ENCODE results near the gene GPD1. TPM values are rescaled to one million over a fixed set of nuclear protein-coding genes. Genes with fewer than 3 reads are reported as not detected.
A peak's percentile ranks its signal among the peaks of the same experiment; 100 is the strongest.

GPD1 gene
- total RNA-seq, 4 donors from 2014 or later, result 0.17 to 2.5 (median 0.60) TPM

GRCh38 chr12:50057896-50058670, 45.7 kb upstream of the GPD1 start:
- H3K4me3 ChIP-seq, result peak overlapping the region; percentile 72 to 84 (median 74)
- peak overlapping the region; percentile 62 to 83 (median 74) for H3K27ac ChIP-seq (replicated peaks in 1 of 4)
- TF ChIP-seq EP300 (IDR thresholded peaks at IDR 0.05) (no peak), POLR2A (IDR thresholded peaks at IDR 0.05; ENCODE audit: low read depth) (no peak), POLR2AphosphoS5 (IDR thresholded peaks at IDR 0.05) (no peak)
- TF ChIP-seq, protein P1, sequence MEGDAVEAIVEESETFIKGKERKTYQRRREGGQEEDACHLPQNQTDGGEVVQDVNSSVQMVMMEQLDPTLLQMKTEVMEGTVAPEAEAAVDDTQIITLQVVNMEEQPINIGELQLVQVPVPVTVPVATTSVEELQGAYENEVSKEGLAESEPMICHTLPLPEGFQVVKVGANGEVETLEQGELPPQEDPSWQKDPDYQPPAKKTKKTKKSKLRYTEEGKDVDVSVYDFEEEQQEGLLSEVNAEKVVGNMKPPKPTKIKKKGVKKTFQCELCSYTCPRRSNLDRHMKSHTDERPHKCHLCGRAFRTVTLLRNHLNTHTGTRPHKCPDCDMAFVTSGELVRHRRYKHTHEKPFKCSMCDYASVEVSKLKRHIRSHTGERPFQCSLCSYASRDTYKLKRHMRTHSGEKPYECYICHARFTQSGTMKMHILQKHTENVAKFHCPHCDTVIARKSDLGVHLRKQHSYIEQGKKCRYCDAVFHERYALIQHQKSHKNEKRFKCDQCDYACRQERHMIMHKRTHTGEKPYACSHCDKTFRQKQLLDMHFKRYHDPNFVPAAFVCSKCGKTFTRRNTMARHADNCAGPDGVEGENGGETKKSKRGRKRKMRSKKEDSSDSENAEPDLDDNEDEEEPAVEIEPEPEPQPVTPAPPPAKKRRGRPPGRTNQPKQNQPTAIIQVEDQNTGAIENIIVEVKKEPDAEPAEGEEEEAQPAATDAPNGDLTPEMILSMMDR (IDR thresholded peaks at IDR 0.05), result no peak
- no peak for DNase-seq (ENCODE audit: extremely low spot score)
- 69% methylated on average over 5 of the region's 30 CpGs for WGBS
- H3K27me3 ChIP-seq, result peaks cover 0 to 10% (median 0%) of the 10 kb centered on the region in 4 donors
- peaks cover 20 to 32% (median 26%) of the 10 kb centered on the region in 4 donors for H3K4me1 ChIP-seq
- H3K9me3 ChIP-seq, result no peaks in the 10 kb centered on the region
- intact Hi-C loops (cut with DNase I), result loop anchor here (1.0 kb wide), 1 partner anchor 91 kb away; no protein-coding TSS in a partner anchor
- H3K36me3 ChIP-seq, result no peaks in the 10 kb centered on the region

DNA sequence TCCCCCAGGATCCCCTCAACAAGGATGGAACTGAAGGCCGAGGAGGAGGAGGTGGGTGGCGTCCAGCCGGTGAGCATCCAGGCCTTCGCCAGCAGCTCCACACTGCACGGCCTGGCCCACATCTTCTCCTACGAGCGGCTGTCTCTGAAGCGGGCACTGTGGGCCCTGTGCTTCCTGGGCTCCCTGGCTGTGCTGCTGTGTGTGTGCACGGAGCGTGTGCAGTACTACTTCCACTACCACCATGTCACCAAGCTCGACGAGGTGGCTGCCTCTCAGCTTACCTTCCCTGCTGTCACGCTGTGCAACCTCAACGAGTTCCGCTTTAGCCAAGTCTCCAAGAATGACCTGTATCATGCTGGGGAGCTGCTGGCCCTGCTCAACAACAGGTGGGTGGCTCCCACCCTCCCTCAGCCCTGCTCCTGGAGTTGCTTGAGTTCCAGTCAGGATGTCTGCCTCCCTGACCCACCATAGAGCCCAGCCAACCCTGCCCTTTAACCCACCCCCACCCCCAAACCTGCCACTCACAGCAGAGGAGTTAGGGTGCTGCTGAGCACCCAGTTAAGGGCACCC, 45.0 kb upstream of the GPD1 start:
- Histone ChIP-seq H3K27me3 (peaks cover 0 to 10% (median 0%) of the 10 kb centered on the region in 4 donors), H3K4me3 (no peak overlapping the region), H3K4me1 (peaks cover 20 to 32% (median 26%) of the 10 kb centered on the region in 4 donors), H3K27ac (replicated peaks in 1 of 4) (no peak overlapping the region), H3K9me3 (no peaks in the 10 kb centered on the region), H3K36me3 (no peaks in the 10 kb centered on the region)
- 89% methylated on average over 14 of the region's 15 CpGs for WGBS
- DNase-seq (ENCODE audit: extremely low spot score), result no peak
- TF ChIP-seq POLR2A (IDR thresholded peaks at IDR 0.05; ENCODE audit: low read depth) (no peak), POLR2AphosphoS5 (IDR thresholded peaks at IDR 0.05) (no peak)
- intact Hi-C loops (cut with DNase I), result no loop called here

- no peak overlapping the region for H3K27ac ChIP-seq (replicated peaks in 1 of 4)
- WGBS, result 84% methylated on average over 11 of the region's 12 CpGs
- no peak overlapping the region for H3K4me3 ChIP-seq
- H3K9me3 ChIP-seq, result no peaks in the 10 kb centered on the region
- no peaks in the 10 kb centered on the region for H3K36me3 ChIP-seq
- no peak for TF ChIP-seq POLR2A (IDR thresholded peaks at IDR 0.05; ENCODE audit: low read depth)
- TF ChIP-seq EP300 (IDR thresholded peaks at IDR 0.05), result no peak
- TF ChIP-seq POLR2AphosphoS5 (IDR thresholded peaks at IDR 0.05), result no peak
- TF ChIP-seq, protein P1 (IDR thresholded peaks at IDR 0.05), result no peak
- peaks cover 20 to 32% (median 26%) of the 10 kb centered on the region in 4 donors for H3K4me1 ChIP-seq
- intact Hi-C loops (cut with DNase I), result no loop called here
- H3K27me3 ChIP-seq, result peaks cover 0 to 10% (median 0%) of the 10 kb centered on the region in 4 donors
- no peak for DNase-seq (ENCODE audit: extremely low spot score)
Measured at GRCh38 chr12:50059440-50060119, 44.2 kb upstream of the GPD1 start.

DNA sequence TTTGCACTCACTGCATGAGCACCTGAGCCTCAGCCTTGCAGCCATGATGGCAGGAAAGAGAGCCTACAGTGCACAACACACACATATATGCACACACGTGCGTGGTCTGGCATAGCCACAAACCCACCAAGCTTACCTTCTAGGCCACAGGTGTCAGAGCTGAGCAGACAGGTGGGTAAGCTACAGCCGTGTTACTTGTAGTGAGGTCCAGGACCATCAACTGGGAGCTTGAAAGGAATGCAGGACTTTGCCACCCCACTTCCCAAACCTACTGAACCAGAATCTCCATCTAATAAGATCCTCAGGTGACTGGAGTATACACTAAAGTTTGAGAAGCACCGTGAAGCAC, 43.7 kb upstream of the GPD1 start:
- Histone ChIP-seq H3K4me1 (peaks cover 20 to 32% (median 26%) of the 10 kb centered on the region in 4 donors), H3K4me3 (no peak overlapping the region), H3K27me3 (peaks cover 0 to 10% (median 0%) of the 10 kb centered on the region in 4 donors), H3K9me3 (no peaks in the 10 kb centered on the region), H3K36me3 (no peaks in the 10 kb centered on the region), H3K27ac (replicated peaks in 1 of 4) (no peak overlapping the region)
- DNase-seq (ENCODE audit: extremely low spot score), result no peak
- WGBS, result 80% methylated on average over 3 of the region's 4 CpGs
- intact Hi-C loops (cut with DNase I), result no loop called here
- TF ChIP-seq, protein P1 (IDR thresholded peaks at IDR 0.05), result no peak
- TF ChIP-seq POLR2AphosphoS5 (IDR thresholded peaks at IDR 0.05) (no peak), EP300 (IDR thresholded peaks at IDR 0.05) (no peak), POLR2A (IDR thresholded peaks at IDR 0.05; ENCODE audit: low read depth) (no peak)

- intact Hi-C loops (cut with DNase I), result no loop called here
- Histone ChIP-seq H3K27me3 (peaks cover 0 to 7% (median 0%) of the 10 kb centered on the region in 4 donors), H3K9me3 (no peaks in the 10 kb centered on the region), H3K27ac (replicated peaks in 1 of 4) (no peak overlapping the region), H3K4me3 (no peak overlapping the region), H3K4me1 (peaks cover 13 to 29% (median 24%) of the 10 kb centered on the region in 4 donors), H3K36me3 (no peaks in the 10 kb centered on the region)
- TF ChIP-seq POLR2AphosphoS5 (IDR thresholded peaks at IDR 0.05) (no peak), EP300 (IDR thresholded peaks at IDR 0.05) (no peak), POLR2A (IDR thresholded peaks at IDR 0.05; ENCODE audit: low read depth) (no peak)
- TF ChIP-seq, protein P1 (IDR thresholded peaks at IDR 0.05), result no peak
- 85% methylated on average over 2 of the region's 2 CpGs for WGBS
- no peak for DNase-seq (ENCODE audit: extremely low spot score)
Measured at GRCh38 chr12:50061171-50061570, 42.6 kb upstream of the GPD1 start.
